Panc1 (cell line): ENCODE measurements around the gene LTO1. TPM values are rescaled to one million over a fixed set of nuclear protein-coding genes. Genes with fewer than 3 reads are reported as not detected.

ENCODE experiments used
- ATAC-seq: fragments of 200-7000 bp; cut with Tn5 transposase; 2 replicates; pipeline ENCODE4 v1.9.1; 2020; ENCODE audit warnings: mild to moderate bottlenecking, moderate library complexity
- BruUV-seq: library from RNA; stranded (reverse); fragments of 400-500 nt; replicated peaks from 2 replicates; lab custom pipeline; 2021; lab: Mats Ljungman, UMichigan
- CTCF ChIA-PET: fragments of 300-600 bp; sonication (Branson Sonifier 250); formaldehyde crosslinking; loops from one replicate; lab custom pipeline; 2022; ENCODE audit warnings: antibody characterized with exemption; lab: Charles Lee
- POLR2A ChIA-PET: fragments of 300-600 bp; sonication (Branson Sonifier 250); formaldehyde crosslinking; loops from one replicate; lab custom pipeline; 2022; ENCODE audit warnings: antibody characterized with exemption; lab: Charles Lee
- DNase-seq: peaks from one replicate; pipeline ENCODE4 v3.0.0-alpha.2; 2010; ENCODE audit warnings: low read depth, low spot score
- H3K27ac ChIP-seq: 2 replicates; pipeline ENCODE4 v1.5.1; 2011; ENCODE audit warnings: mild to moderate bottlenecking, low read length, inconsistent platforms
- H3K27me3 ChIP-seq: fragments of 200-500 bp; sonication (Bioruptor generic); 2 replicates; pipeline ENCODE4 v1.6.0; 2014; ENCODE audit warnings: low read length, inconsistent platforms; ENCODE audit not compliant: control insufficient read depth, insufficient read depth
- H3K36me3 ChIP-seq: fragments of 200-500 bp; sonication (Bioruptor generic); 2 replicates; pipeline ENCODE4 v1.5.1; 2014; ENCODE audit warnings: inconsistent platforms, mild to moderate bottlenecking, low read length, moderate library complexity; ENCODE audit not compliant: control insufficient read depth, insufficient read depth
- H3K4me1 ChIP-seq: 2 replicates; pipeline ENCODE4 v1.5.1; 2011; ENCODE audit warnings: inconsistent platforms, mild to moderate bottlenecking, low read length, moderate library complexity; ENCODE audit not compliant: control insufficient read depth, insufficient read depth
- H3K4me3 ChIP-seq, 2 experiments: 2 replicates each; pipeline ENCODE4 v1.5.1; 2011 to 2012; ENCODE audit warnings: low read depth in 2 of 2, low read length in 2 of 2, mild to moderate bottlenecking in 2 of 2, inconsistent platforms in 1 of 2, moderate library complexity in 1 of 2
- H3K9me3 ChIP-seq: fragments of 200-500 bp; sonication (Bioruptor generic); 2 replicates; pipeline ENCODE4 v1.5.1; 2014; ENCODE audit warnings: low read depth, mild to moderate bottlenecking, inconsistent platforms, low read length, moderate library complexity; ENCODE audit not compliant: control insufficient read depth, insufficient read depth
- POLR2AphosphoS5 ChIP-seq: IDR thresholded peaks from 2 replicates; pipeline ENCODE4 v1.6.1; 2012; ENCODE audit warnings: mild to moderate bottlenecking, low read depth, low read length, moderate library complexity
- SIN3A ChIP-seq: IDR thresholded peaks from 2 replicates; pipeline ENCODE4 v1.6.1; 2012; ENCODE audit warnings: low read depth, mild to moderate bottlenecking, low read length, moderate library complexity, borderline replicate concordance; ENCODE audit not compliant: insufficient read depth
- TCF7L2 ChIP-seq: IDR thresholded peaks from 2 replicates; pipeline ENCODE4 v1.6.1; 2011; ENCODE audit warnings: mild to moderate bottlenecking, low read depth, low read length, inconsistent platforms
- in situ Hi-C: cut with HindIII; loops from 2 replicates; pipeline ENCODE4 v1.10.0; 2016; ENCODE audit warnings: low sequenced_read_pairs, low pct_unique_long_range_greater_than_20kb
- intact Hi-C: fragments of 100-400 bp; cut with micrococcal nuclease; formaldehyde crosslinking; loops from one replicate; pipeline ENCODE4 v1.10.0; 2022; ENCODE audit not compliant: unreplicated experiment
- total RNA-seq: library from RNA; stranded (reverse); gene quantifications from one replicate; pipeline ENCODE4 v1.2.1, GENCODE V29; 2021; ENCODE audit not compliant: unreplicated experiment
- TF ChIP-seq, protein P1 (sequence below): fragments of 450-650 bp; IDR thresholded peaks from 2 replicates; pipeline ENCODE4 v1.5.1; 2017; ENCODE audit warnings: mild to moderate bottlenecking
- TF ChIP-seq, protein P2 (sequence below), 2 experiments: IDR thresholded peaks; 2 replicates each; pipeline ENCODE4 v1.6.1; 2011 to 2012; ENCODE audit warnings: low read depth in 2 of 2, control low read depth in 1 of 2, low read length in 1 of 2, mild to moderate bottlenecking in 1 of 2, moderate library complexity in 1 of 2; ENCODE audit not compliant: insufficient read depth in 1 of 2

LTO1 gene
- total RNA-seq, 1 experiment from 2014 or later = 28.7 TPM

DNA sequence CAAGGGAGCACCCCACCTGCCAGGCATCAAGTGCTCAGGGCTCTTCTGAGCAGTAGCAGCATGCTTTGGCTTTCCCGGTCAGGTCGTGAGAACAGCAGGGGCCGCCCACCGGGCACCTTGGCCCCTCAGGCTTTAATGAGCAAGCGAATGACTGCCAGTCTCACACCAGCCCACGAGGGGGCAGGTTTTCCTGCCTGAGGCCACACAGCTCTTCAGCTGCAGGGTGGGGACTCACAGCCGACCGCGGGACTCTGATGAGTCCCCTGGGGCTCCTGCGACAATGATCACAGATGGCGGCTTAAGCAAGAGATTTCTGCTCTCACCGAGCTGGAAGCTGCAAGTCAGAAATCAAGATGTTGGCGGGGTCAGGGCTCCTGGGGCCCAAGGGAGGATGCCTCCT is 43.0 kb upstream of the LTO1 start:
- BruUV-seq = no TSS peak
- Histone ChIP-seq H3K4me3 (no peak overlapping the region), H3K9me3 (no peaks in the 10 kb centered on the region), H3K36me3 (no peaks in the 10 kb centered on the region), H3K4me1 (no peaks in the 10 kb centered on the region), H3K27ac (no peak overlapping the region), H3K27me3 (peaks cover 16% of the 10 kb centered on the region; the same call in 1 of the 2 replicates)
- ChIA-PET POLR2A (no interaction called here), CTCF (interaction anchor here (1.1 kb wide), 1 partner anchor 79 kb away, joined by 4 read pairs; no protein-coding TSS in a partner anchor)
- DNase-seq (no peak), ATAC-seq (peak; percentile 70)
- in situ Hi-C loops = no loop called here
- intact Hi-C loops = no loop called here
- TF ChIP-seq, protein P1, sequence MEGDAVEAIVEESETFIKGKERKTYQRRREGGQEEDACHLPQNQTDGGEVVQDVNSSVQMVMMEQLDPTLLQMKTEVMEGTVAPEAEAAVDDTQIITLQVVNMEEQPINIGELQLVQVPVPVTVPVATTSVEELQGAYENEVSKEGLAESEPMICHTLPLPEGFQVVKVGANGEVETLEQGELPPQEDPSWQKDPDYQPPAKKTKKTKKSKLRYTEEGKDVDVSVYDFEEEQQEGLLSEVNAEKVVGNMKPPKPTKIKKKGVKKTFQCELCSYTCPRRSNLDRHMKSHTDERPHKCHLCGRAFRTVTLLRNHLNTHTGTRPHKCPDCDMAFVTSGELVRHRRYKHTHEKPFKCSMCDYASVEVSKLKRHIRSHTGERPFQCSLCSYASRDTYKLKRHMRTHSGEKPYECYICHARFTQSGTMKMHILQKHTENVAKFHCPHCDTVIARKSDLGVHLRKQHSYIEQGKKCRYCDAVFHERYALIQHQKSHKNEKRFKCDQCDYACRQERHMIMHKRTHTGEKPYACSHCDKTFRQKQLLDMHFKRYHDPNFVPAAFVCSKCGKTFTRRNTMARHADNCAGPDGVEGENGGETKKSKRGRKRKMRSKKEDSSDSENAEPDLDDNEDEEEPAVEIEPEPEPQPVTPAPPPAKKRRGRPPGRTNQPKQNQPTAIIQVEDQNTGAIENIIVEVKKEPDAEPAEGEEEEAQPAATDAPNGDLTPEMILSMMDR = peak; percentile 79
- TF ChIP-seq POLR2AphosphoS5 = no peak

DNA sequence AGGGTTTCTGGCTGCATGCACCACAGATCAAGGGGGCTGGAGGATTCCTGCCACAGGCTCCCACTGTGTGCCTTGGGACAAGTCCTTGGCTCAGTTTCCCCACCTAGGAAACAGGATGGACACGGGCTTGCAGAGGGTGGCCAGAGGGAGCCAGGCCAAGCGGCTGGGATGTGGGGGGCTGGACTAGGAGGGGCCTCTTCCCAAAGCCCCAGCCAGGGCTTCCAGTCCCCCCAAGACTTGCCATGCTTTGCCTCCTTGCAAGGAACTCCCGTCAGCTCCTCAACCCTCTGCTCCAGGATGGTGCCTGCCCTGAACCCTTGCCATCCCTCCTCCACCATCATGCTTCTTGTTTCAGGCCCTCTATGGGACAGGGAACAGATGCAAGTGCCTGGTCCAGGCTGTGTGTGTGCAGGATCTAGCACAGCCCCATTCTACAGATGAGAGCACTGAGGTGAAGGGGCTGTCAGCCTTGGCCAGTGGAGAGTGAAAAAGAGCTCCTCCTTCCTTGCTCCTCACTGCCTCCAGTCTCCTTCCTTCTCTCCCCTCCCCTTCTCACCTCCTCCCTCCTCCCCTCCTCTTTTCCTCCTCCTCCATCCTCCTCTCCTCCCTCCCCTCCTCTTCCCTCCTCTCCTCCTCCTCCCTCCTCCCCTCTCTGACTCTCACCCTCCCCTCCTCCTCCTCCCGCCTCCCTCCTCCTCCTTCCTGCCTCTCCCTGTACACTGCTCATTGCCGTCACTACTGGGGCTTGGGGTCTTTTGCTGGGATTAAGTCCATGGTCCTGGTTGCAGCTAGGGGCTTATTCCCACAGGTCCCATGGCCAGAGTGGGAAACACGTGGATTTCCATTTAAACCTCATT is 42.0 kb upstream of the LTO1 start:
- TF ChIP-seq, protein P2, sequence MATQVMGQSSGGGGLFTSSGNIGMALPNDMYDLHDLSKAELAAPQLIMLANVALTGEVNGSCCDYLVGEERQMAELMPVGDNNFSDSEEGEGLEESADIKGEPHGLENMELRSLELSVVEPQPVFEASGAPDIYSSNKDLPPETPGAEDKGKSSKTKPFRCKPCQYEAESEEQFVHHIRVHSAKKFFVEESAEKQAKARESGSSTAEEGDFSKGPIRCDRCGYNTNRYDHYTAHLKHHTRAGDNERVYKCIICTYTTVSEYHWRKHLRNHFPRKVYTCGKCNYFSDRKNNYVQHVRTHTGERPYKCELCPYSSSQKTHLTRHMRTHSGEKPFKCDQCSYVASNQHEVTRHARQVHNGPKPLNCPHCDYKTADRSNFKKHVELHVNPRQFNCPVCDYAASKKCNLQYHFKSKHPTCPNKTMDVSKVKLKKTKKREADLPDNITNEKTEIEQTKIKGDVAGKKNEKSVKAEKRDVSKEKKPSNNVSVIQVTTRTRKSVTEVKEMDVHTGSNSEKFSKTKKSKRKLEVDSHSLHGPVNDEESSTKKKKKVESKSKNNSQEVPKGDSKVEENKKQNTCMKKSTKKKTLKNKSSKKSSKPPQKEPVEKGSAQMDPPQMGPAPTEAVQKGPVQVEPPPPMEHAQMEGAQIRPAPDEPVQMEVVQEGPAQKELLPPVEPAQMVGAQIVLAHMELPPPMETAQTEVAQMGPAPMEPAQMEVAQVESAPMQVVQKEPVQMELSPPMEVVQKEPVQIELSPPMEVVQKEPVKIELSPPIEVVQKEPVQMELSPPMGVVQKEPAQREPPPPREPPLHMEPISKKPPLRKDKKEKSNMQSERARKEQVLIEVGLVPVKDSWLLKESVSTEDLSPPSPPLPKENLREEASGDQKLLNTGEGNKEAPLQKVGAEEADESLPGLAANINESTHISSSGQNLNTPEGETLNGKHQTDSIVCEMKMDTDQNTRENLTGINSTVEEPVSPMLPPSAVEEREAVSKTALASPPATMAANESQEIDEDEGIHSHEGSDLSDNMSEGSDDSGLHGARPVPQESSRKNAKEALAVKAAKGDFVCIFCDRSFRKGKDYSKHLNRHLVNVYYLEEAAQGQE (IDR thresholded peaks at IDR 0.05; ENCODE audit: insufficient read depth in 1 of 2, low read depth in 2 of 2, low read length in 1 of 2) = no peak
- TF ChIP-seq, protein P1 = no peak
- TF ChIP-seq SIN3A (no peak), TCF7L2 (no peak), POLR2AphosphoS5 (no peak)
- no peaks in the 10 kb centered on the region for H3K4me1 ChIP-seq
- DNase-seq (no peak), ATAC-seq (no peak)
- peaks cover 16% of the 10 kb centered on the region; the same call in 1 of the 2 replicates for H3K27me3 ChIP-seq
- CTCF ChIA-PET = interaction anchor here (0.7 to 1.0 kb wide), 4 partner anchors 9 to 839 kb away, joined by 3 to 11 read pairs (median 4); no protein-coding TSS in a partner anchor
- in situ Hi-C loops (no loop called here), intact Hi-C loops (no loop called here)
- BruUV-seq = no TSS peak
- H3K27ac ChIP-seq = no peak overlapping the region
- POLR2A ChIA-PET = no interaction called here
- H3K9me3 ChIP-seq = no peaks in the 10 kb centered on the region
- no peak overlapping the region for H3K4me3 ChIP-seq
- H3K36me3 ChIP-seq = no peaks in the 10 kb centered on the region; the same call in 1 of the 2 replicates
